IMR-90 (cell line): ENCODE results near the gene NATD1. TPM values are rescaled to one million over a fixed set of nuclear protein-coding genes. Genes with fewer than 3 reads are reported as not detected.

Experiments
- ATAC-seq: fragments of 200-7000 bp; cut with Tn5 transposase; 2 replicates; pipeline ENCODE4 v1.9.1; 2020; ENCODE audit warnings: low read depth, mild to moderate bottlenecking, moderate library complexity
- BruUV-seq: library from RNA; stranded (reverse); fragments of 400-500 nt; replicated peaks from 2 replicates; lab custom pipeline; 2021; lab: Mats Ljungman, UMichigan
- CTCF ChIA-PET: fragments of 300-600 bp; formaldehyde crosslinking; extraction: SDS; loops from one replicate; lab custom pipeline; 2021; ENCODE audit warnings: antibody characterized with exemption; lab: Yijun Ruan, JAX
- POLR2A ChIA-PET: fragments of 300-600 bp; sonication (Branson Sonifier 250); formaldehyde crosslinking; loops from one replicate; lab custom pipeline; 2022; ENCODE audit warnings: antibody characterized with exemption; ENCODE audit not compliant: unreplicated experiment; lab: Charles Lee
- DNase-seq: peaks from one replicate; pipeline ENCODE4 v3.0.0; 2013
- H2AFZ ChIP-seq: replicated peaks from 2 replicates; pipeline ENCODE3; 2013; ENCODE audit warnings: low read length, mild to moderate bottlenecking; ENCODE audit not compliant: poor library complexity
- H2AK5ac ChIP-seq: 2 replicates; pipeline ENCODE4 v1.6.1; 2013; ENCODE audit warnings: low read depth, low read length, inconsistent platforms
- H2AK9ac ChIP-seq: replicated peaks from 2 replicates; pipeline ENCODE3; 2013; ENCODE audit warnings: mild to moderate bottlenecking, low read depth, low read length, moderate library complexity; ENCODE audit not compliant: poor library complexity
- H2BK120ac ChIP-seq: 2 replicates; pipeline ENCODE4 v1.6.1; 2013; ENCODE audit warnings: low read depth, low read length, inconsistent platforms
- H2BK15ac ChIP-seq: 3 replicates; pipeline ENCODE4 v1.6.1; 2013; ENCODE audit warnings: low read depth, low read length, inconsistent platforms
- H2BK20ac ChIP-seq: 2 replicates; pipeline ENCODE4 v1.6.1; 2013; ENCODE audit warnings: low read depth, mild to moderate bottlenecking, inconsistent platforms, low read length, moderate library complexity
- H2BK5ac ChIP-seq: 2 replicates; pipeline ENCODE4 v1.6.1; 2013; ENCODE audit warnings: mild to moderate bottlenecking, low read depth, low read length, inconsistent platforms; ENCODE audit not compliant: poor library complexity, severe bottlenecking
- H3K14ac ChIP-seq: replicated peaks from 2 replicates; pipeline ENCODE4 v1.6.1; 2013; ENCODE audit warnings: low read depth, low read length, inconsistent platforms
- H3K18ac ChIP-seq: 2 replicates; pipeline ENCODE4 v1.6.1; 2013; ENCODE audit warnings: low read depth, low read length, control low read depth
- H3K23ac ChIP-seq: 2 replicates; pipeline ENCODE4 v1.6.1; 2013; ENCODE audit warnings: low read depth, low read length, inconsistent platforms
- H3K27ac ChIP-seq: 2 replicates; pipeline ENCODE4 v1.5.1; 2013; ENCODE audit warnings: mild to moderate bottlenecking, control low read depth, low read length; ENCODE audit not compliant: insufficient read depth
- H3K27me3 ChIP-seq: 2 replicates; pipeline ENCODE4 v1.6.1; 2013; ENCODE audit warnings: low read length; ENCODE audit not compliant: control insufficient read depth, insufficient read depth
- H3K36me3 ChIP-seq: 2 replicates; pipeline ENCODE4 v1.6.1; 2013; ENCODE audit warnings: low read length, mixed read lengths; ENCODE audit not compliant: control insufficient read depth, insufficient read depth
- H3K4ac ChIP-seq: 2 replicates; pipeline ENCODE4 v1.6.1; 2013; ENCODE audit warnings: low read depth, low read length, inconsistent platforms
- H3K4me1 ChIP-seq: 2 replicates; pipeline ENCODE4 v1.6.1; 2013; ENCODE audit warnings: low read length, mixed read lengths; ENCODE audit not compliant: control insufficient read depth, insufficient read depth
- H3K4me2 ChIP-seq: 2 replicates; pipeline ENCODE4 v1.6.1; 2013; ENCODE audit warnings: low read depth, mild to moderate bottlenecking, control low read depth, low read length, moderate library complexity
- H3K4me3 ChIP-seq: 2 replicates; pipeline ENCODE4 v1.5.1; 2013; ENCODE audit warnings: low read depth, mild to moderate bottlenecking, control low read depth, low read length, moderate library complexity; ENCODE audit not compliant: insufficient read depth
- H3K56ac ChIP-seq: 2 replicates; pipeline ENCODE4 v1.6.1; 2013; ENCODE audit warnings: low read length, inconsistent platforms; ENCODE audit not compliant: insufficient read depth; ENCODE audit errors: extremely low read depth
- H3K79me1 ChIP-seq, 2 experiments: 2 replicates each; pipeline ENCODE4 v1.6.1; 2013; ENCODE audit warnings: low read length in 2 of 2, inconsistent platforms in 1 of 2, low read depth in 1 of 2
- H3K9ac ChIP-seq: 2 replicates; pipeline ENCODE4 v1.6.1; 2013; ENCODE audit warnings: low read depth, low read length, control low read depth
- H3K9me1 ChIP-seq: 2 replicates; pipeline ENCODE4 v1.6.1; 2013; ENCODE audit warnings: low read length, inconsistent platforms; ENCODE audit not compliant: insufficient read depth
- H3K9me3 ChIP-seq: 2 replicates; pipeline ENCODE4 v1.6.1; 2013; ENCODE audit warnings: low read length; ENCODE audit not compliant: control insufficient read depth, insufficient read depth
- H4K20me1 ChIP-seq: 2 replicates; pipeline ENCODE4 v1.6.1; 2013; ENCODE audit warnings: low read length, inconsistent platforms; ENCODE audit not compliant: insufficient read depth
- H4K5ac ChIP-seq: 2 replicates; pipeline ENCODE4 v1.6.1; 2013; ENCODE audit warnings: mild to moderate bottlenecking, low read depth, low read length, control low read depth
- H4K8ac ChIP-seq, 2 experiments: 2 replicates each; pipeline ENCODE4 v1.6.1; 2013; ENCODE audit warnings: low read depth in 2 of 2, low read length in 2 of 2, control low read depth in 1 of 2, inconsistent platforms in 1 of 2
- H4K91ac ChIP-seq: 2 replicates; pipeline ENCODE4 v1.6.1; 2013; ENCODE audit warnings: low read depth, low read length, inconsistent platforms; ENCODE audit not compliant: insufficient read depth
- BHLHE40 ChIP-seq: fragments of 150-350 bp; IDR thresholded peaks from 2 replicates; pipeline ENCODE4 v1.6.1; 2016; ENCODE audit warnings: mild to moderate bottlenecking, low read depth, low read length
- CEBPB ChIP-seq: IDR thresholded peaks from 2 replicates; pipeline ENCODE4 v1.6.1; 2012; ENCODE audit warnings: low read depth, low read length, improper control_type of control experiment
- CHD1 ChIP-seq: IDR thresholded peaks from 2 replicates; pipeline ENCODE4 v1.6.1; 2012; ENCODE audit warnings: low read depth, low read length, improper control_type of control experiment
- CTCF ChIP-seq: conservative IDR thresholded peaks from 2 replicates; pipeline ENCODE4 v1.5.1; 2012; ENCODE audit warnings: mild to moderate bottlenecking, low read depth, low read length, improper control_type of control experiment
- ELK1 ChIP-seq: fragments of 150-350 bp; IDR thresholded peaks from 2 replicates; pipeline ENCODE4 v1.6.1; 2016; ENCODE audit warnings: low read depth, mild to moderate bottlenecking, low read length, moderate library complexity, borderline replicate concordance
- FOS ChIP-seq: fragments of 150-350 bp; IDR thresholded peaks from 2 replicates; pipeline ENCODE4 v1.6.1; 2016; ENCODE audit warnings: low read depth, low read length
- MAFK ChIP-seq: IDR thresholded peaks from 2 replicates; pipeline ENCODE4 v1.6.1; 2012; ENCODE audit warnings: low read depth, low read length, improper control_type of control experiment
- MAZ ChIP-seq: IDR thresholded peaks from 2 replicates; pipeline ENCODE4 v1.6.1; 2012; ENCODE audit warnings: low read depth, mild to moderate bottlenecking, low read length, improper control_type of control experiment, moderate library complexity, borderline replicate concordance
- MXI1 ChIP-seq: IDR thresholded peaks from 2 replicates; pipeline ENCODE4 v1.6.1; 2012; ENCODE audit warnings: low read depth, mild to moderate bottlenecking, low read length, moderate library complexity, borderline replicate concordance
- NFE2L2 ChIP-seq: fragments of 150-350 bp; IDR thresholded peaks from 2 replicates; pipeline ENCODE4 v1.6.1; 2016; ENCODE audit warnings: low read depth, mild to moderate bottlenecking, low read length
- POLR2A ChIP-seq: IDR thresholded peaks from 2 replicates; pipeline ENCODE4 v1.6.1; 2012; ENCODE audit warnings: mild to moderate bottlenecking, low read depth, low read length
- RAD21 ChIP-seq: IDR thresholded peaks from 2 replicates; pipeline ENCODE4 v1.6.1; 2012; ENCODE audit warnings: low read length, improper control_type of control experiment
- RCOR1 ChIP-seq: IDR thresholded peaks from 2 replicates; pipeline ENCODE4 v1.6.1; 2012; ENCODE audit warnings: mild to moderate bottlenecking, low read length, improper control_type of control experiment; ENCODE audit not compliant: insufficient replicate concordance
- RFX5 ChIP-seq: IDR thresholded peaks from 2 replicates; pipeline ENCODE4 v1.8.0; 2012; ENCODE audit warnings: low read depth, mild to moderate bottlenecking, low read length, moderate library complexity
- SMC3 ChIP-seq: fragments of 150-350 bp; IDR thresholded peaks from 2 replicates; pipeline ENCODE4 v1.6.1; 2016; ENCODE audit warnings: low read depth, mild to moderate bottlenecking, antibody characterized with exemption, low read length, moderate library complexity
- USF2 ChIP-seq: fragments of 150-350 bp; IDR thresholded peaks from 2 replicates; pipeline ENCODE4 v1.6.1; 2017; ENCODE audit warnings: mild to moderate bottlenecking, antibody characterized with exemption, low read length, low read depth
- WGBS, 2 experiments: methylation state at CpG; one replicate each; pipeline versions ENCODE4 v1.1.5 to v1.1.7; 2013; ENCODE audit warnings: missing lambda C conversion rate in 2 of 2; ENCODE audit not compliant: insufficient read length in 1 of 2; ENCODE audit errors: extremely low coverage in 2 of 2; 5-methylcytosine and 5-hydroxymethylcytosine counted together
- dilution Hi-C: fragments of 300-500 bp; cut with HindIII; formaldehyde crosslinking; loops from one replicate; pipeline ENCODE4 v1.14.3; 2018; ENCODE audit warnings: low sequenced_read_pairs; ENCODE audit not compliant: unreplicated experiment
- in situ Hi-C: fragments of 300-500 bp; cut with MboI; formaldehyde crosslinking; loops from 3 replicates; pipeline ENCODE4 v1.14.3; 2019; ENCODE audit warnings: low sequenced_read_pairs, inconsistent platforms, mixed read lengths
- intact Hi-C: fragments of 100-400 bp; cut with micrococcal nuclease; formaldehyde crosslinking; loops from 2 replicates; pipeline ENCODE4 v1.10.0; 2022
- polyA plus RNA-seq, 3 experiments: library from polyadenylated mRNA; depleted of rRNA; stranded (reverse); fragments of >200 nt; gene quantifications; 2 replicates each; pipeline ENCODE4 v1.2.3, GENCODE V29; 2012; ENCODE audit warnings: low replicate concordance in 1 of 3
- total RNA-seq: library from RNA; depleted of rRNA; stranded (reverse); fragments of >200 nt; gene quantifications from 2 replicates; pipeline ENCODE4 v1.2.3, GENCODE V29; 2012

NATD1 gene
- total and polyA plus RNA-seq, 2 of the 4 experiments (the other 2 are of a cell fraction) = 0.90 to 4.3 TPM

- no peak for DNase-seq
- intact Hi-C loops (no loop called here), in situ Hi-C loops (no loop called here), dilution Hi-C loops (no loop called here)
- no peak overlapping the region for H2AK9ac ChIP-seq
- WGBS, 2 experiments = no CpG with 5 or more reads among the region's 3 CpGs
- peaks cover 4% of the 10 kb centered on the region for H3K36me3 ChIP-seq
- no peak overlapping the region for H3K18ac ChIP-seq
- H3K4me2 ChIP-seq = no peak overlapping the region
- ChIA-PET CTCF (no interaction called here), POLR2A (no interaction called here)
- no peak for TF ChIP-seq MXI1
- no peak for TF ChIP-seq POLR2A
- TF ChIP-seq MAFK = no peak
- TF ChIP-seq BHLHE40 = no peak
- TF ChIP-seq CHD1 = no peak
- no peak for TF ChIP-seq SMC3
- no peak for TF ChIP-seq MAZ
- no peak for TF ChIP-seq FOS
- TF ChIP-seq RAD21 = no peak
- TF ChIP-seq ELK1 = no peak
- no peak for TF ChIP-seq CEBPB
- TF ChIP-seq USF2 = no peak; the same call in 1 of the 2 replicates
- no peak for TF ChIP-seq NFE2L2
- TF ChIP-seq RFX5 = no peak
- TF ChIP-seq CTCF = no peak
- no peak for TF ChIP-seq RCOR1
- H3K4me3 ChIP-seq = no peak overlapping the region
- H4K8ac ChIP-seq = no peak overlapping the region
- no peak overlapping the region for H3K23ac ChIP-seq
- H3K79me1 ChIP-seq = peaks cover 23 to 59% of the 10 kb centered on the region in 2 experiments
- BruUV-seq = no TSS peak
- no peak overlapping the region for H4K5ac ChIP-seq
- H3K27ac ChIP-seq = no peak overlapping the region
- H3K9me1 ChIP-seq = peaks cover 16% of the 10 kb centered on the region; the same call in 1 of the 2 replicates
- no peaks in the 10 kb centered on the region for H3K27me3 ChIP-seq
- peaks cover 5% of the 10 kb centered on the region for H3K4me1 ChIP-seq
- H3K9ac ChIP-seq = no peak overlapping the region
- H2BK5ac ChIP-seq = no peak overlapping the region
- no peak overlapping the region for H3K56ac ChIP-seq
- H2AK5ac ChIP-seq = no peak overlapping the region
- no peak overlapping the region for H3K14ac ChIP-seq
- no peak overlapping the region for H3K4ac ChIP-seq
- H4K20me1 ChIP-seq = peaks cover 7% of the 10 kb centered on the region
- no peak overlapping the region for H2BK15ac ChIP-seq
- ATAC-seq = no peak
- H3K9me3 ChIP-seq = no peaks in the 10 kb centered on the region; the same call in 1 of the 2 replicates
- H2BK20ac ChIP-seq = no peak overlapping the region
- H2AFZ ChIP-seq = no peak overlapping the region
- no peak overlapping the region for H2BK120ac ChIP-seq
- H4K91ac ChIP-seq = no peak overlapping the region
Observed at GRCh38 chr17:21218101-21218500, 35.1 kb downstream of the NATD1 start.
